ENCODE data around the gene TBX21.
"Not testable (repeated sequence)": the region's sequence is repeated elsewhere in the genome, so short reads cannot be mapped to it uniquely, and the experiment has no call there.

TBX21 gene

GRCh38 chr17:47733674-47734410 is 806 bp downstream of the TBX21 start:
- no peak for DNase-seq

DNA sequence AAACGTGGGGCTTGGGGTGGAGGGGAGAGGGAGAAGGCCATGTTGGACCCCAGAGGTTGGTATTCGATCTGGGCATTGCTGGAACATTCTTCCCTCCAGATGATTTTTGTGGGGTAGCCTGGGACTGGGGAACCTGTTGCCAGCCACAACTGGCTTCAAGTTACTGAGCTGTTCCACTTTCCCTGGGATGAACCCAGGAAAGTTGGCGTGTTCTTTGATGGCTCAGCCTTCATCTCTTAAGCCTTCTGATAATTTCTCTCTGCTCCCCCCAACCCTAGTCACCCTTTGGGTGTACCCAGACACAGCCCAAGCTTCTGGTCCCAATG is 2.1 kb downstream of the TBX21 start:
- DNase-seq = no peak

DNA sequence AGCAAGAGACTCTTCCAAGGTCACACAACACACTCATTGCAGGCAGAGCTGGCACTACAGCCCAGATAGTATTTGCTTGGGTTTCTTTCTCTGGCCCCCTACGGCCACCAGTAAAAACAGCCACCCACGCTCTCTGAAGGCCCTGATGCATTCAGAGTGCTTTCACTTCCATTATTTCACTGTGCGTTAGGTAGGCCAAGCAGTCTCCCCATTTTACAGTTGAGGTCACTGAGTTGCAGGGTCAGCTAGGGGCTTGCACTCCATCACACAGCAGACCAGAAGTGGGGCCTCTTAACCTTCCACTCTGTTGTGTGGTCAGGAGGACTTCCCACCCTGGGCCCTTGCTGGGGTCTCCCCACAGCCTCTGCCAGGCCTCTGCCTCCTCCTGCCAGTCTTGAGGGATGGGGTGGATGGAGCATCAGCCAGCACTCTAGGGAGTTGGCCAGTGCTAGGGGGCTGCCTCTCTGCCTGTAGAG is 2.5 kb downstream of the TBX21 start:
- no peak for DNase-seq

- DNase-seq = no peak
These were observed 3.8 kb downstream of the TBX21 start for GRCh38 chr17:47736501-47737495.

GRCh38 chr17:47738178-47738577 is 5.1 kb downstream of the TBX21 start:
- DNase-seq = no peak

DNA sequence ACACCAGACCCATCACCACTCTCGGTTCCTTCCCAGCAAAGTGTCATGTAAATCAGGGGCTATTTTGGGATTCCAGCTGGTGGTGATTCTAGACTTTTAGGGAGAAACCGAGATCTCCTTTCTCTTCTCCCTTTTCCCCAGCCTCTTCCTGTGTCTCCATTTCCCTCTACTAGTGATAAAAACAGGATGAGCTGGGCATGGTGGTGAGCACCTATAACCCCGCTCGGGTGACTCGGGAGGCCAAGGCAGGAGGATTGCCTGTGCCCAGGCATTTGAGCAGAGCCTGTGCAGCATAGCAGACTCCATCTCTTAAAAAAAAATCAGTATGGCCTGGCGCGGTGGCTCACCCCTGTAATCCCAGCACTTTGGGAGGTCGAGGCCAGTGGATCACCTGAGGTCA is 6.1 kb downstream of the TBX21 start:
- no peak for DNase-seq

GRCh38 chr17:47739945-47740344 is 6.9 kb downstream of the TBX21 start:
- DNase-seq = not testable (repeated sequence)

GRCh38 chr17:47741109-47741792 is 8.2 kb downstream of the TBX21 start:
- DNase-seq = no peak

GRCh38 chr17:47741793-47742145 is 8.7 kb downstream of the TBX21 start:
- DNase-seq = no peak

DNA sequence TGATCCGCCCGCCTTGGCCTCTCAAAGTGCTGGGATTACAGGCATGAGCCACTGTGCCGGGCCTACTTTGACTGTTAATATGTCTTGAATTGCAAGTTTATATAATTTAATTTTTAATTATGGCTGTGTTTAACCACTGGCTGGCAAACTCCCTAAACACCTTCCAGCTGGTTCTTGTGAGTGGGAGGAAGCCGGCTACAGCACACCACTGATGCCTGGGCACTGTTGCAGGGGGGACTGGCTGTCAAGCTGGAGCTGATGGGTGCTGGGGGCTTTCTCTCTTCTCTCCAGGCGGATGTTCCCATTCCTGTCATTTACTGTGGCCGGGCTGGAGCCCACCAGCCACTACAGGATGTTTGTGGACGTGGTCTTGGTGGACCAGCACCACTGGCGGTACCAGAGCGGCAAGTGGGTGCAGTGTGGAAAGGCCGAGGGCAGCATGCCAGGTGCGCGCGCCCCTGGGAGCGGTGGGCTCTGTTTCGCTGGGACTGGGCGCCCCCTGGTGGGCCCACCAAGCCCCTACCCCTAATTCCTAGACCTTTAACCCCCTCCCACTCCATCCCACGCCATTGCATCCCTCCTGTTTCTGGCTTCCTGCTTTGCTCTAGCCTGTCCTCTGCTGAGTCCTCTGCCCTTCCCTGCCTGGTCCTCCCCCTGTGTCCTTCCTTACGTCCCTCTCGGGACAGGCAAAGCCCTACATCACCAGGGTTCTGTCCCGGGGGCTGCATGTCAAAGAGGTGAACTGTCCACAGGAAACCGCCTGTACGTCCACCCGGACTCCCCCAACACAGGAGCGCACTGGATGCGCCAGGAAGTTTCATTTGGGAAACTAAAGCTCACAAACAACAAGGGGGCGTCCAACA is 9.5 kb downstream of the TBX21 start:
- no peak for DNase-seq

- DNase-seq = no peak
These were observed 11.4 kb downstream of the TBX21 start for GRCh38 chr17:47744168-47745036.

- DNase-seq = no peak
These were observed 12.0 kb downstream of the TBX21 start for GRCh38 chr17:47745037-47745380.

GRCh38 chr17:47751471-47751870 is 18.4 kb downstream of the TBX21 start:
- DNase-seq = no peak

DNA sequence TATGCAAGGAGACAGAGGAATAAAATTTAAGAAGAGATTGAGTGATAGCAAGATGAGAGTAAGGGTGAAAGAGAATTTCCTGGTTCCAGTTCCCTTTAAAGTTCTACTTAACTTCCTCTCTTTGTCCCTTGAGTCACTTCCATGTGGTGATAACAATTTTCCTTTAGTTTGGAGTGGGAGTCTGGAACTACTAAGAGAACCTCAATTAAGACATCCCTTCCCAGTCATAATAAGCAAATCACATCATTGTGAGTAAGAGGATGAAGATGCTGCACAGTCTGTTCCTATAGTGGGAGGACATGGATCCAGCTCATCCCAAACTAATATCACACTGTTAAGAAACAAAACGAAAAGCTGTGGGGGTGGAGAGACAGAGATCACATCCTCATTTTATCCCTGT is 24.4 kb downstream of the TBX21 start:
- no peak for DNase-seq

GRCh38 chr17:47760409-47761140 is 27.5 kb downstream of the TBX21 start:
- DNase-seq = no peak

DNA sequence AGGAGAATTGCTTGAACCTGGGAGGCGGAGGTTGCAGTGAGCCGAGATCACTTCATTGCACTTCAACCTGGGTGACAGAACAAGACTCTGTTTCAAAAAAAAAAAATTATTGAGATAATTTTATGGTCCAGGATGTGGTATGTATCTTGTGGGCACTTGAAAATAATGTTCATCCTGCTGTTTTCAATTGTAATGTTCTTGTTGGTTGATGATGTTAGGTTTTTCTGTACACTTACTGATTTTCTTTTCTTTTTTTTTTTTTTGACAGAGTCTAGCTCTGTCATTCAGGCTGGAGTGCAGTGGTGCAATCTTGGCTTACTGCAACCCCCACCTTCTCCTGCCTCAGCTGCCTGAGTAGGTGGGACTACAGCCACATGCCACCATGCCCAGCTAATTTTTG is 29.7 kb downstream of the TBX21 start:
- DNase-seq = no peak

- no peak for DNase-seq
These were observed 31.0 kb downstream of the TBX21 start for GRCh38 chr17:47763913-47764582.

- DNase-seq = not testable (repeated sequence)
These were observed 40.6 kb downstream of the TBX21 start for GRCh38 chr17:47773649-47774048.

DNA sequence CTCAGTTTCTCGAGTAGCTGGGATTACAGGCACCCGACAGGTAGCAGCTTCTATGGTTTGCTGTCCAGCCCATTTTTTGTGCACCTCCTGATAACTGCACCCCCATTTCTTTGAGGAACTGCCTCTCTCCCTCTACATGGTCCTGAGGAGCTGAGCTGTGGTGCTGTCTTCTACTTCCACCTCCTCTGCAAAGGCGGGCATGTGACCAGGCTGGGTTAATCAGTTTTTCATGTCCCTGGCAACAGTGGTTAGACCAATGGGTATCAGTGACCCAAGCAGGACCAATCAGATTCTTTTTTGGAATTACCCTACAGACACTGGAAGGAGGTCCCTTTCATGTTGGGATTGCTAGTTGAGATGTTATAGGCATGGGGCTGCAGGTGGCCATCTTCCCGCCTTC is 41.3 kb downstream of the TBX21 start:
- no peak for DNase-seq

- no peak for DNase-seq
These were observed 42.0 kb downstream of the TBX21 start for GRCh38 chr17:47774987-47775580.
